B cell (primary cell): ENCODE data around the gene CAPZB. TPM values are rescaled to one million over a fixed set of nuclear protein-coding genes. Genes with fewer than 3 reads are reported as not detected.
A peak's percentile ranks its signal among the peaks of the same experiment; 100 is the strongest.

Source experiments
- ATAC-seq: fragments of 200-7000 bp; cut with Tn5 transposase; one replicate; pipeline ENCODE4 v1.10.0; 2021; ENCODE audit warnings: low read depth, mild to moderate bottlenecking, moderate number of reproducible peaks, moderate library complexity
- CTCF ChIA-PET: fragments of 350-600 bp; sonication (Branson Sonifier 250); formaldehyde crosslinking; loops from one replicate; lab custom pipeline; 2021; ENCODE audit warnings: antibody characterized with exemption, inconsistent platforms; lab: Charles Lee
- POLR2A ChIA-PET: fragments of 350-600 bp; sonication (Branson Sonifier 250); formaldehyde crosslinking; loops from one replicate; lab custom pipeline; 2021; ENCODE audit warnings: antibody characterized with exemption; lab: Charles Lee
- DNase-seq: peaks from one replicate; pipeline ENCODE4 v3.0.0; 2013
- H2AFZ ChIP-seq: 2 replicates; pipeline ENCODE4 v1.6.1; 2012; ENCODE audit warnings: mild to moderate bottlenecking, low read depth, low read length; ENCODE audit not compliant: insufficient read depth, poor library complexity, severe bottlenecking
- H3K27ac ChIP-seq, 2 donors: 1 replicate in 1 of 2; 2 replicates in 1 of 2; pipeline ENCODE4 v1.5.1; 2012 to 2013; ENCODE audit warnings: low read length in 2 of 2, mild to moderate bottlenecking in 2 of 2, moderate library complexity in 1 of 2
- H3K27me3 ChIP-seq, 4 experiments: fragments of 200-600 bp in 1 of 4; sonication (generic) in 1 of 4; replicated peaks in 1 of 4; 1 replicate in 2 of 4; 2 replicates in 2 of 4; pipeline versions ENCODE4 v1.6.1 to v1.7.0; 2013 to 2016; ENCODE audit warnings: low read length in 3 of 4, mild to moderate bottlenecking in 2 of 4, mixed read lengths in 1 of 4, moderate library complexity in 1 of 4; ENCODE audit not compliant: insufficient read depth in 4 of 4, control insufficient read depth in 3 of 4; ENCODE audit errors: control extremely low read depth in 1 of 4
- H3K36me3 ChIP-seq, 2 experiments: replicated peaks in 1 of 2; 1 replicate in 1 of 2; 2 replicates in 1 of 2; pipeline versions ENCODE4 v1.6.1 to v1.7.1; 2013; ENCODE audit warnings: low read length in 1 of 2; ENCODE audit not compliant: insufficient read depth in 2 of 2, control insufficient read depth in 1 of 2; ENCODE audit errors: control extremely low read depth in 1 of 2, extremely low read depth in 1 of 2
- H3K4me1 ChIP-seq, 2 donors: fragments of 200-600 bp in 1 of 2; sonication (generic) in 1 of 2; 1 replicate in 1 of 2; 2 replicates in 1 of 2; pipeline versions ENCODE4 v1.5.1 to v1.6.1; 2013 to 2017; ENCODE audit warnings: low read length in 2 of 2; ENCODE audit not compliant: control insufficient read depth in 2 of 2, insufficient read depth in 2 of 2
- H3K4me2 ChIP-seq: replicated peaks from 2 replicates; pipeline ENCODE3; 2012; ENCODE audit warnings: mild to moderate bottlenecking, low read depth, low read length; ENCODE audit not compliant: poor library complexity, severe bottlenecking
- H3K4me3 ChIP-seq, 5 experiments: fragments of 200-600 bp in 1 of 5; sonication (generic) in 1 of 5; 1 replicate in 3 of 5; 2 replicates in 2 of 5; pipeline versions ENCODE4 v1.5.1 to v1.7.0; 2011 to 2016; ENCODE audit warnings: low read length in 4 of 5, mild to moderate bottlenecking in 4 of 5, low read depth in 2 of 5, control low read depth in 1 of 5, moderate library complexity in 1 of 5; ENCODE audit not compliant: insufficient read depth in 1 of 5; ENCODE audit errors: control extremely low read depth in 1 of 5, extremely low read depth in 1 of 5
- H3K79me2 ChIP-seq: fragments of 200-600 bp; sonication (generic); one replicate; pipeline ENCODE4 v1.6.0; 2016; ENCODE audit warnings: low read length; ENCODE audit not compliant: control insufficient read depth, insufficient read depth
- H3K9ac ChIP-seq: fragments of 200-600 bp; sonication (generic); 2 replicates; pipeline ENCODE4 v1.6.1; 2017; ENCODE audit warnings: mild to moderate bottlenecking, low read length, moderate library complexity
- H3K9me3 ChIP-seq, 3 donors: one replicate each; pipeline versions ENCODE4 v1.6.1 to v1.7.1; 2013; ENCODE audit warnings: low read length in 2 of 3; ENCODE audit not compliant: control insufficient read depth in 2 of 3, insufficient read depth in 1 of 3; ENCODE audit errors: control extremely low read depth in 1 of 3
- H4K20me1 ChIP-seq: 2 replicates; pipeline ENCODE4 v1.6.0; 2012; ENCODE audit warnings: mild to moderate bottlenecking, low read length; ENCODE audit not compliant: insufficient read depth, control insufficient read depth, poor library complexity, severe bottlenecking
- H3K27ac Mint-ChIP-seq: one replicate; pipeline ENCODE4 v1.8.0; 2021; ENCODE audit warnings: mixed read lengths
- H3K27me3 Mint-ChIP-seq: one replicate; pipeline ENCODE4 v1.8.0; 2021; ENCODE audit warnings: mixed read lengths
- H3K4me1 Mint-ChIP-seq: one replicate; pipeline ENCODE4 v1.8.0; 2021; ENCODE audit warnings: mixed read lengths
- H3K4me3 Mint-ChIP-seq: one replicate; pipeline ENCODE4 v1.8.0; 2021; ENCODE audit warnings: mixed read lengths
- H3K9me3 Mint-ChIP-seq: one replicate; pipeline ENCODE4 v1.8.0; 2022; ENCODE audit warnings: mixed read lengths; ENCODE audit not compliant: insufficient read depth
- CTCF ChIP-seq: fragments of 200-600 bp; IDR thresholded peaks from one replicate; pipeline ENCODE4 v1.8.0; 2022; ENCODE audit warnings: antibody characterized with exemption, mild to moderate bottlenecking
- EZH2 ChIP-seq: IDR thresholded peaks from 2 replicates; pipeline ENCODE4 v1.6.1; 2012; ENCODE audit warnings: borderline replicate concordance, low read depth, mild to moderate bottlenecking, moderate library complexity, low read length; ENCODE audit not compliant: insufficient read depth, poor library complexity, severe bottlenecking
- WGBS: methylation state at CpG from one replicate; pipeline ENCODE4 v1.1.5; 2013; ENCODE audit warnings: missing lambda C conversion rate; ENCODE audit not compliant: insufficient coverage; 5-methylcytosine and 5-hydroxymethylcytosine counted together
- intact Hi-C: fragments of 100-400 bp; cut with micrococcal nuclease; formaldehyde crosslinking; loops from one replicate; pipeline ENCODE4 v1.10.0; 2022
- polyA plus RNA-seq: library from polyadenylated mRNA; depleted of rRNA; stranded (reverse); fragments of >200 nt; gene quantifications from 2 replicates; pipeline ENCODE4 v1.2.3, GENCODE V29; 2012
- total RNA-seq, 2 donors: library from RNA; stranded (reverse); fragments of 120-200 nt in 1 of 2; gene quantifications; 1 replicate in 1 of 2; 2 replicates in 1 of 2; pipeline versions ENCODE4 v1.2.3 to v1.2.4, GENCODE V29; 2013 to 2022

CAPZB gene
- total and polyA plus RNA-seq, 2 donors (not counting 1 experiment from before 2014, with no cell fraction given), result 126 to 193 TPM

- peak; percentile 2 for ATAC-seq
- Histone ChIP-seq H3K36me3 (peaks cover 0 to 36% of the 10 kb centered on the region in 2 experiments), H3K27me3 (no peaks in the 10 kb centered on the region), H2AFZ (peak overlapping the region; percentile 59), H3K4me3 (peak overlapping the region; percentile 51 to 94 (median 82)), H3K4me2 (peak overlapping the region; percentile 99), H3K9ac (peak overlapping the region; percentile 93), H3K27ac (peak overlapping the region; percentile 66 to 90), H3K9me3 (no peaks in the 10 kb centered on the region), H4K20me1 (peaks cover 53% of the 10 kb centered on the region), H3K4me1 (peaks cover 59 to 69% of the 10 kb centered on the region in 2 donors), H3K79me2 (peaks cover 65% of the 10 kb centered on the region)
- Mint-ChIP-seq H3K27me3 (no peaks in the 10 kb centered on the region), H3K9me3 (no peaks in the 10 kb centered on the region), H3K4me1 (peaks cover 70% of the 10 kb centered on the region), H3K27ac (peak overlapping the region; percentile 90), H3K4me3 (peak overlapping the region; percentile 88)
- ChIA-PET POLR2A (interaction anchor here (0.9 to 2.2 kb wide), 6 partner anchors 8 to 274 kb away, joined by 4 to 11 read pairs (median 8); a partner anchor contains a TSS), CTCF (interaction anchor here (0.5 to 1.6 kb wide), 3 partner anchors 10 to 20 kb away, joined by 4 read pairs; no protein-coding TSS in a partner anchor)
- WGBS, result 1% methylated on average over 18 of the region's 29 CpGs
- DNase-seq, result no peak
- intact Hi-C loops, result loop anchor here (1.0 to 5.0 kb wide), 7 partner anchors 8 to 275 kb away; partner anchors contain the start of gene UBR4
- no peak for TF ChIP-seq EZH2
- TF ChIP-seq CTCF, result no peak
These were observed 459 bp downstream of the CAPZB start for GRCh38 chr1:19484798-19485361.

- H3K4me2 ChIP-seq, result peak overlapping the region; percentile 99
- CTCF ChIA-PET, result interaction anchor here (1.0 to 1.6 kb wide), 2 partner anchors 17 to 19 kb away, joined by 4 read pairs; no protein-coding TSS in a partner anchor
- peak overlapping the region; percentile 88 for H3K4me3 Mint-ChIP-seq
- peak overlapping the region; percentile 51 to 94 (median 82) for H3K4me3 ChIP-seq
- no peak for ATAC-seq
- POLR2A ChIA-PET, result interaction anchor here (1.3 to 2.5 kb wide), 4 partner anchors 15 to 91 kb away, joined by 6 to 10 read pairs (median 8); no protein-coding TSS in a partner anchor
- H3K4me1 ChIP-seq, result peaks cover 62 to 74% of the 10 kb centered on the region in 2 donors
- H3K36me3 ChIP-seq, result peaks cover 0 to 38% of the 10 kb centered on the region in 2 experiments
- H3K9me3 ChIP-seq, result no peaks in the 10 kb centered on the region
- H3K4me1 Mint-ChIP-seq, result peaks cover 75% of the 10 kb centered on the region
- no peaks in the 10 kb centered on the region for H3K9me3 Mint-ChIP-seq
- peak overlapping the region; percentile 90 for H3K27ac Mint-ChIP-seq
- peaks cover 58% of the 10 kb centered on the region for H4K20me1 ChIP-seq
- no peaks in the 10 kb centered on the region for H3K27me3 Mint-ChIP-seq
- peaks cover 70% of the 10 kb centered on the region for H3K79me2 ChIP-seq
- intact Hi-C loops, result no loop called here
- peak; percentile 30 for DNase-seq
- peak overlapping the region; percentile 93 for H3K9ac ChIP-seq
- TF ChIP-seq EZH2 (no peak), CTCF (no peak)
- 4% methylated on average over 32 of the region's 32 CpGs for WGBS
- peak overlapping the region; percentile 59 for H2AFZ ChIP-seq
- H3K27me3 ChIP-seq, result no peaks in the 10 kb centered on the region
- H3K27ac ChIP-seq, result peak overlapping the region; percentile 66 to 90
These were observed 971 bp downstream of the CAPZB start for GRCh38 chr1:19484338-19484797.
